Activated CD8-positive, alpha-beta memory T cell treated with anti-CD3 and anti-CD28 coated beads, Interleukin-2, amount 50 U/mL, for 4 hours (primary cell): ENCODE measurements around the gene NMRK1.

ENCODE experiments used
- DNase-seq: peaks from one replicate; pipeline ENCODE4 v3.0.0-alpha.2; 2020

The NMRK1 gene

GRCh38 chr9:75054368-75055001 lies 33.5 kb downstream of the NMRK1 start:
- no peak for DNase-seq

GRCh38 chr9:75053869-75054268 lies 34.1 kb downstream of the NMRK1 start:
- DNase-seq = no peak

- DNase-seq = no peak
These were observed 36.7 kb downstream of the NMRK1 start for GRCh38 chr9:75051285-75051684.

GRCh38 chr9:75047506-75047905 lies 40.4 kb downstream of the NMRK1 start:
- no peak for DNase-seq

GRCh38 chr9:75046725-75047345 lies 41.1 kb downstream of the NMRK1 start:
- DNase-seq = no peak

- DNase-seq = no peak
These were observed 46.9 kb downstream of the NMRK1 start for GRCh38 chr9:75041041-75041440.

- no peak for DNase-seq
These were observed 48.2 kb downstream of the NMRK1 start for GRCh38 chr9:75039801-75040200.

- no peak for DNase-seq
These were observed 48.9 kb downstream of the NMRK1 start for GRCh38 chr9:75039009-75039408.

- DNase-seq = no peak
These were observed 51.2 kb downstream of the NMRK1 start for GRCh38 chr9:75036793-75037192.

- DNase-seq = no peak
These were observed 54.0 kb downstream of the NMRK1 start for GRCh38 chr9:75033791-75034473.

GRCh38 chr9:75027187-75028107 lies 60.5 kb downstream of the NMRK1 start:
- peak; percentile 49 for DNase-seq

GRCh38 chr9:75023846-75024245 lies 64.1 kb downstream of the NMRK1 start:
- no peak for DNase-seq

- DNase-seq = no peak
These were observed 68.3 kb downstream of the NMRK1 start for GRCh38 chr9:75019654-75020053.

GRCh38 chr9:75019022-75019421 lies 68.9 kb downstream of the NMRK1 start:
- no peak for DNase-seq

GRCh38 chr9:75017378-75017777 lies 70.6 kb downstream of the NMRK1 start:
- DNase-seq = no peak

GRCh38 chr9:75013735-75014134 lies 74.2 kb downstream of the NMRK1 start:
- DNase-seq = no peak
